Measurements from ENCODE around the gene WDR62. TPM values are rescaled to one million over a fixed set of nuclear protein-coding genes. Genes with fewer than 3 reads are reported as not detected.

WDR62 gene
- total and polyA plus RNA-seq, 9 donors: 2.1 to 4.6 (median 3.5) TPM

DNA sequence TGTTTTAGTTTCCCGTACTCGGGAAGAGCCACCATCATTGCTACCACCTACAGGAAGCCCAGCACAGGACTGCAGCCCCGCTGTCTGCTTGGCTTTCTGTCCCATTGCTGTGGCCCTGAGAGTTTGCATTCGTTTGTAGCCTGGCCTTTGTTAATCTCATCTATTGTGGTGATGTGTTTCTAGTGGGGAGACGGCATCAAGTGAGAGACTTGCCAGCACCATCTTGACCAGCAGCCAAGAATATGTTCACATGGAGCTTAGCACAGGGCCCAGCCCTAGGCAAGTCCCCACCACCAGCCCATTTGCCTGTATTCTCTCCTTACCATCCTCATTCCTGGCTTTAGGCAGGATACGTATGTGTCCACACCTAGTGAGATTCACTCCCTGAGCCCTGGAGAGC is 39.0 kb downstream of the WDR62 start:
- no peaks in the 10 kb centered on the region for H3K27me3 ChIP-seq (ENCODE audit: control insufficient read depth, insufficient read depth, low read length)
- DNase-seq: no peak
- H3K4me3 ChIP-seq (ENCODE audit: low read length): no peak overlapping the region
- no peaks in the 10 kb centered on the region for H3K4me1 ChIP-seq (ENCODE audit: control insufficient read depth, insufficient read depth, low read length)
- H3K9me3 ChIP-seq (replicated peaks; ENCODE audit: control insufficient read depth, low read depth, low read length): no peaks in the 10 kb centered on the region
- no CpG with 5 or more reads among the region's 6 CpGs for WGBS (ENCODE audit: insufficient coverage)
- peaks cover 40% of the 10 kb centered on the region for H3K36me3 ChIP-seq (ENCODE audit: control insufficient read depth, insufficient read depth, low read length)
- H3K27ac ChIP-seq (ENCODE audit: low read length): no peak overlapping the region

DNA sequence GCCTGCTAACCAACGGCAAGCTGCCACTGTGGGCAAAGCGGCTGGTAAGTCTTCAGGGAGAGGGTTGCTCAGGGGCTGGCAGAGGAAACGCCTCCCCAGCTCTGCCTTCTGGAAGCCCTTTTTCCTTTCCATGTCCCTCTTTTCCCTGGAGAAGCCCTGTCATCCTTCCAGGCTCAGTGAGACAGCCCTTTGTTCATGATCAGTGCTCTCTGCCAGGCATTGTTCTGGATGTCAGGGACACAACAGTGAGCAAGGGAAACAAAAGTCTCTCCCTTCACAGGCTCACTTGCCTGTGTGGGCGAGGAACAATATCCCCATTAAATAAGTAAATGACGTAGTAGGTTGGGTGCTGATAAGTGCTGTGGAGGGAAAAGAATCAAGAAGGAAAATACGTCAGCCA is 42.3 kb downstream of the WDR62 start:
- no peak for DNase-seq
- Histone ChIP-seq H3K36me3 (ENCODE audit: control insufficient read depth, insufficient read depth, low read length) (peaks cover 33% of the 10 kb centered on the region), H3K27ac (ENCODE audit: low read length) (no peak overlapping the region), H3K4me3 (ENCODE audit: low read length) (no peak overlapping the region), H3K9me3 (replicated peaks; ENCODE audit: control insufficient read depth, low read depth, low read length) (no peaks in the 10 kb centered on the region), H3K27me3 (ENCODE audit: control insufficient read depth, insufficient read depth, low read length) (no peaks in the 10 kb centered on the region), H3K4me1 (ENCODE audit: control insufficient read depth, insufficient read depth, low read length) (peaks cover 9% of the 10 kb centered on the region)
- WGBS (ENCODE audit: insufficient coverage): 92% methylated on average over 5 of the region's 6 CpGs

DNA sequence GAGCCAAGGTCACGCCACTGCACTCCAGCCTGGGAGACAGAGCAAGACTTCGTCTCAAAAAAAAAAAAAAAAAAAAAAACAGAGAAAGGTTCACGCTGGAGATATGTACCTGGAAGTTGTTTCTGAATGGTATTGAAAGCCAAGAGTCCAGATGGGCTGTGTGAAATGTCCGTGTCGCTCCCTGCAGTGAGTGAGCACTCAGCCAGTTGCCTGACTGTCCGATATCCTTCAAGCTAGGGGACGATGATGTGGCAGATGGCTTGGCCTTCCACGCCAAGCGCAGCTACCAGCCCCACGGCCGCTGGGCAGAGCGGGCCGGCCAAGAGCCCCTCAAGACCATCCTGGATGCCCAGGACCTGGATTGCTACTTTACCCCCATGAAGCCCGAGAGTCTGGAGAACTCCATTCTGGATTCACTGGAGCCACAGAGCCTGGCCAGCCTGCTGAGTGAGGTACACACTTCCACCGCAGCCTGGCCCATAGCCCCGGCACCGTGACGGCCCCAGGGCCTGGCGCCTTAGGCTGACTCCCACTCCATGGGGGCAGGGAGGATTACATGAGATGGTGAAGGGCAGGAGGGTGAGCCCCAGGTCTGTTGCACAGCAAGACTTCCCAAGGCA is 44.6 kb downstream of the WDR62 start:
- Histone ChIP-seq H3K36me3 (ENCODE audit: control insufficient read depth, insufficient read depth, low read length) (peaks cover 39% of the 10 kb centered on the region), H3K27ac (ENCODE audit: low read length) (no peak overlapping the region), H3K9me3 (replicated peaks; ENCODE audit: control insufficient read depth, low read depth, low read length) (no peaks in the 10 kb centered on the region), H3K4me1 (ENCODE audit: control insufficient read depth, insufficient read depth, low read length) (peaks cover 9% of the 10 kb centered on the region), H3K4me3 (ENCODE audit: low read length) (no peak overlapping the region), H3K27me3 (ENCODE audit: control insufficient read depth, insufficient read depth, low read length) (no peaks in the 10 kb centered on the region)
- no peak for DNase-seq
- 92% methylated on average over 19 of the region's 19 CpGs for WGBS (ENCODE audit: insufficient coverage)

DNA sequence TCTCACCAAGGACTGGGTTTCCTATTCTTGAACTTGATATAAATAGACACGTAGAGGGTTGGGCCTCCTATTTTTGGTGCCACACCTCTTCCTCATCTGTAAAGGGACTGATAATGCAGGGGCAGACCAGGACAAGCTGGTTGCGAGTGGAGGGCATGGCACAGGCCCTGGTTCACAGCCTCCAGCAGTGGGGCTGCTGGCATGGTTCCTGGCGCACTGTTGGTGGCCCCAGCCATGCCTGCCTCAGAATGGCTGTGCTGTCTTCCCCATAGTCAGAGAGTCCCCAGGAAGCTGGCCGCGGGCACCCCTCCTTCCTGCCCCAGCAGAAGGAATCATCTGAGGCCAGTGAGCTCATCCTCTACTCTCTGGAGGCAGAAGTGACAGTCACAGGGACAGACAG is 45.8 kb downstream of the WDR62 start:
- Histone ChIP-seq H3K4me1 (ENCODE audit: control insufficient read depth, insufficient read depth, low read length) (peaks cover 9% of the 10 kb centered on the region), H3K36me3 (ENCODE audit: control insufficient read depth, insufficient read depth, low read length) (peaks cover 46% of the 10 kb centered on the region), H3K27me3 (ENCODE audit: control insufficient read depth, insufficient read depth, low read length) (no peaks in the 10 kb centered on the region), H3K4me3 (ENCODE audit: low read length) (no peak overlapping the region), H3K9me3 (replicated peaks; ENCODE audit: control insufficient read depth, low read depth, low read length) (no peaks in the 10 kb centered on the region), H3K27ac (ENCODE audit: low read length) (no peak overlapping the region)
- WGBS (ENCODE audit: insufficient coverage): 100% methylated on average over 5 of the region's 5 CpGs
- no peak for DNase-seq

DNA sequence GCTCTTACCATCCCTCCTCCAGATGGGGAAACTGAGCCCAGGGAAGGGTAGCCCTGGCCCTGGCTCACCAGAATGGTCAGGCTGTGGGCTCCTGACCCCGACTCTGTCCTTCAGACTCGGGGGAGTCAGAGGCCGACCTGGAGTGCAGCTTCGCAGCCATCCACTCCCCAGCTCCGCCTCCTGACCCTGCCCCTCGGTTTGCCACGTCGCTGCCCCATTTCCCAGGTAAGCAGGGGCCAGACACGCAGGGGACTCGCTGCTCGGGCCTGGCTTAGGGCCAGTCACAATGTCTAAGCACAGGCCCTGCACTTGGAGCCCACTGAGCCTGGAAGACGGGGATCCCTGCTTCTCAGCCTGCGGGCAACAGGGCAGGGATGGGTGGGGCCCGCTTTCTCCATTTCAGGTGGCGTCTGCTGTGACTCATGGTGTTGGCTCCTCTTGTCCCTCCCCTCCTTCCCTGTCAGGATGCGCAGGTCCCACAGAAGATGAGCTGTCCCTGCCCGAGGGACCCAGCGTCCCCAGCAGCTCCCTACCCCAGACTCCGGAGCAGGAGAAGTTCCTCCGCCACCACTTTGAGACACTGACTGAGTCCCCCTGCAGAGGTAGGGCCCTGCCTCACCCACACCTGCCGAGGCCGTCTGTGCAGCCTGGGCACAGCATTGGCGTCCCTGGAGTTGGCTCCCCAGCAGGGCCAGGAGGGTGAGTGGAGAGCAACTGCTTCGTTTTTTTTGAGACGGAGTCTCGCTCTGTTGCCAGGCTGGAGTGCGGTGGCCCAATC is 47.0 kb downstream of the WDR62 start:
- no peak overlapping the region for H3K27ac ChIP-seq (ENCODE audit: low read length)
- DNase-seq: no peak

DNA sequence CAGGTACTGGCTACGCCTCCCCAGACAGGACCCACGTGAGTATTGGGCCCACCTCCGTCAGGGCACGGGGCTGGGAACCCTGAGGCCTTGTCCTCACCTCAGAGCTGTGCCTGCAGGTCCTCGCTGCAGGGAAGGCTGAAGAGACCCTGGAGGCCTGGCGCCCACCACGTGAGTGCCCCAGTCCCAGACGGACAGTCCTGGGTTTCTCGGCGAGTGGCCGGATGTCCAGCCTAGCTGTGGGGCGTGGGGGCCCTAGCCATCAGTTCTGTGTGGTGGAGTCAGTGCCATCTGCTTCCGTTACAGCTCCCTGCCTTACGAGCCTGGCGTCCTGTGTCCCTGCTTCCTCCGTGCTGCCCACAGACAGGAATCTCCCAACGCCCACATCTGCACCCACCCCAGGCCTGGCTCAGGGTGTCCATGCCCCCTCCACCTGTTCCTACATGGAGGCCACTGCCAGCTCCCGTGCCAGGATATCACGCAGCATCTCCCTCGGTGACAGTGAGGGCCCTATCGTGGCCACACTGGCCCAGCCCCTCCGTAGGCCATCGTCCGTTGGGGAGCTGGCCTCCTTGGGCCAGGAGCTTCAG is 48.4 kb downstream of the WDR62 start:
- Histone ChIP-seq H3K9me3 (replicated peaks; ENCODE audit: control insufficient read depth, low read depth, low read length) (no peaks in the 10 kb centered on the region), H3K27me3 (ENCODE audit: control insufficient read depth, insufficient read depth, low read length) (no peaks in the 10 kb centered on the region), H3K4me1 (ENCODE audit: control insufficient read depth, insufficient read depth, low read length) (peaks cover 9% of the 10 kb centered on the region), H3K27ac (ENCODE audit: low read length) (no peak overlapping the region), H3K4me3 (ENCODE audit: low read length) (no peak overlapping the region), H3K36me3 (ENCODE audit: control insufficient read depth, insufficient read depth, low read length) (peaks cover 45% of the 10 kb centered on the region)
- WGBS (ENCODE audit: insufficient coverage): 93% methylated on average over 21 of the region's 24 CpGs
- DNase-seq: no peak

More for the DNA sequence above, 47.0 kb downstream of the WDR62 start:
- no peaks in the 10 kb centered on the region for H3K9me3 ChIP-seq (replicated peaks; ENCODE audit: control insufficient read depth, low read depth, low read length)
- peaks cover 9% of the 10 kb centered on the region for H3K4me1 ChIP-seq (ENCODE audit: control insufficient read depth, insufficient read depth, low read length)
- no peaks in the 10 kb centered on the region for H3K27me3 ChIP-seq (ENCODE audit: control insufficient read depth, insufficient read depth, low read length)
- no peak overlapping the region for H3K4me3 ChIP-seq (ENCODE audit: low read length)
- WGBS (ENCODE audit: insufficient coverage): 88% methylated on average over 27 of the region's 27 CpGs
- peaks cover 45% of the 10 kb centered on the region for H3K36me3 ChIP-seq (ENCODE audit: control insufficient read depth, insufficient read depth, low read length)

DNA sequence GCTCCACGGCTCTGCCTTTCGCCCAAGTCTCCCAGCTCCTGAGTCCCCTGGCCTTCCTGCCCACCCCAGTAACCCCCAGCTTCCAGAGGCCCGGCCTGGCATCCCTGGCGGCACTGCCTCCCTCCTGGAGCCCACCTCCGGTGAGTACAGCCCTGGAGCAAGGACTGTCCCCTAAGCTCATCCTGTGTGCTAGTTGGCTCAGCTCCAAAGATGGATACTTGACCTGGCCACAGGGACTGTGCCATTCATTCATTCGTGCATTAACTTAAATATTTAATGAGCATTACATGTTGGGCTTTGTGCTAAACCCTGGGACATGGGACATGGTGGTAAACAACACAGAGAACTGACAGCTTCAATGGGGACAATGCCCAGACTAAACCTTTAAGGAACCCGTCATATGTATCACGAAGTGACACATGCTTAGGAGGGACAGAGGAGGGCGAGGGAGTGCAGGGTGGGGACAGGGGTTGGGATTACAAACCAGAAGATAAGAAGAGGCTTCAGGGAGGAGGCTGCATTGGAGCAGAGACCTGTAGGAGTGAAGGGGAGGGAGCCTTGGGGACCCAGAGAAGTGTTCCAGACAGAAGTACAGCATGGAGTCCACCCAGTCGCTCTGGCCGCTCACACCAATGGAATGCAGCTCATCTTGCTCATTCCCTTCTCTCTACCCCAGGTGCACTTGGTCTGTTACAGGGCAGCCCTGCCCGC is 49.3 kb downstream of the WDR62 start:
- Histone ChIP-seq H3K4me1 (ENCODE audit: control insufficient read depth, insufficient read depth, low read length) (peaks cover 9% of the 10 kb centered on the region), H3K4me3 (ENCODE audit: low read length) (no peak overlapping the region), H3K36me3 (ENCODE audit: control insufficient read depth, insufficient read depth, low read length) (peaks cover 45% of the 10 kb centered on the region), H3K27me3 (ENCODE audit: control insufficient read depth, insufficient read depth, low read length) (no peaks in the 10 kb centered on the region), H3K27ac (ENCODE audit: low read length) (no peak overlapping the region), H3K9me3 (replicated peaks; ENCODE audit: control insufficient read depth, low read depth, low read length) (no peaks in the 10 kb centered on the region)
- 98% methylated on average over 9 of the region's 12 CpGs for WGBS (ENCODE audit: insufficient coverage)
- no peak for DNase-seq

DNA sequence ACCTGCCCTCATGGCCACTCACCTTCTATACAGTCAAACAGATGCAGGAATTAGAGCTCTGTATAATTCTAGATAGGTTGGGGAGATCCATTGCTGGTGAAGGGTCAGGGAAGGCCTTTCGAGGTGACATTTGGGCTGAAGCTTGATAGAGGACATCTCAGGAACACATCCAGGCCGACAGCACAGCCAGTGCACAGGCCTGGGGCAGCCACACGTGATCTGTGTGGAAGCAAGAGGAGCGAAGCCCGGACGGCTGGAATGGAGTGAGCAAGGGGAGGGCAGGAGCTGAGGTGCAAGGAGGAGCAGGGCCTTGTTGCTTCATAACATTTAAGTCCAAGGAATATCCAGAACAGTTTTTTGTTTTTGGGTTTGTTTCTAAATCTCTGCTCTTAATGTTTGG is 51.7 kb downstream of the WDR62 start:
- Histone ChIP-seq H3K9me3 (replicated peaks; ENCODE audit: control insufficient read depth, low read depth, low read length) (no peaks in the 10 kb centered on the region), H3K27me3 (ENCODE audit: control insufficient read depth, insufficient read depth, low read length) (no peaks in the 10 kb centered on the region), H3K4me3 (ENCODE audit: low read length) (no peak overlapping the region), H3K36me3 (ENCODE audit: control insufficient read depth, insufficient read depth, low read length) (peaks cover 42% of the 10 kb centered on the region), H3K4me1 (ENCODE audit: control insufficient read depth, insufficient read depth, low read length) (no peaks in the 10 kb centered on the region), H3K27ac (ENCODE audit: low read length) (no peak overlapping the region)
- WGBS (ENCODE audit: insufficient coverage): 85% methylated on average over 5 of the region's 6 CpGs
- DNase-seq: no peak

DNA sequence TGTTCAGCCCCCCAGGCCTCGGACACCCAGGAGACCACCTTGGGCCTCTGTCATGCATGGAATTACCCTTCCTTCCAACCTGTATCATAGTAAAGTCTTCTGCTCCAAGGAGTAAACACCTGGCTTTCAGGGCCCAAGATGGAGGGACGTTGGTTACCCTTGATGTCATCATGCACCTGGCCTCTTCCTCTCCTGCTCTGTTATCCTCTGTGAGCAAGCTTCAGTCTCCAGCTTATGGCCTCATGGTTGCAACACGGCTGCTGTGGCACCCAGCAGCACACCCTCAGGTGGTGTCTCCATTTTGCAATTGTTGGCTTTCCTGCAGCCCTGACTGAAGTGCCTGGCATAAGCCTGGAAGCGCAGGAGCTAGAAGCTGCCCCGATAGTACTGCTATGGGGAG is 52.3 kb downstream of the WDR62 start:
- no peak overlapping the region for H3K4me3 ChIP-seq (ENCODE audit: low read length)
- no peaks in the 10 kb centered on the region for H3K9me3 ChIP-seq (replicated peaks; ENCODE audit: control insufficient read depth, low read depth, low read length)
- H3K27ac ChIP-seq (ENCODE audit: low read length): no peak overlapping the region
- no peaks in the 10 kb centered on the region for H3K4me1 ChIP-seq (ENCODE audit: control insufficient read depth, insufficient read depth, low read length)
- DNase-seq: no peak
- H3K27me3 ChIP-seq (ENCODE audit: control insufficient read depth, insufficient read depth, low read length): no peaks in the 10 kb centered on the region
- H3K36me3 ChIP-seq (ENCODE audit: control insufficient read depth, insufficient read depth, low read length): peaks cover 42% of the 10 kb centered on the region
- 96% methylated on average over 5 of the region's 5 CpGs for WGBS (ENCODE audit: insufficient coverage)

DNA sequence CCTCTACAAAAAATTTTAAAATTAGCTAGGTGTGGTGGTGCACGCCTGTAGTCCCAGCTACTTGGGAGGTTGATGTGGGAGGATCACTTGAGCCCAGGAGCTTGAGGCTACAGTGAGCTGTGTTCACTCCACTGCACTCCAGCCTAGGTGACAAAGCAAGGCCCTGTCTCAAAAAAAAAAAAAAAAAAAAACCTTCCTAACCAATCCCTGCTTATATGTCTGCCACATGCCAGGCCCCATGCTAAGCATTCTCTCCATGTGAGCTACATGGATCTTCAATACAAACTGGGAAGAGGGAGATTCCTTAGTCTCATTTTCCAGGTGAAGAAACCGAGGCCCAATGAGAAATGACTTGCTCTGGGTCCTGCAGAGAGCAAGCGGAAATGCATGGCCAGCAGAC is 54.0 kb downstream of the WDR62 start:
- H3K9me3 ChIP-seq (replicated peaks; ENCODE audit: control insufficient read depth, low read depth, low read length): no peaks in the 10 kb centered on the region
- WGBS (ENCODE audit: insufficient coverage): 100% methylated on average over 1 of the region's 3 CpGs
- no peak overlapping the region for H3K27ac ChIP-seq (ENCODE audit: low read length)
- DNase-seq: no peak
- H3K4me1 ChIP-seq (ENCODE audit: control insufficient read depth, insufficient read depth, low read length): peaks cover 4% of the 10 kb centered on the region
- no peaks in the 10 kb centered on the region for H3K27me3 ChIP-seq (ENCODE audit: control insufficient read depth, insufficient read depth, low read length)
- H3K4me3 ChIP-seq (ENCODE audit: low read length): no peak overlapping the region
- peaks cover 40% of the 10 kb centered on the region for H3K36me3 ChIP-seq (ENCODE audit: control insufficient read depth, insufficient read depth, low read length)
